K562 (cell line): ENCODE results near the gene SRPK3. TPM values are rescaled to one million over a fixed set of nuclear protein-coding genes. Genes with fewer than 3 reads are reported as not detected.

Source experiments
- ATAC-seq: fragments of 200-7000 bp; cut with Tn5 transposase; 3 replicates; pipeline ENCODE4 v1.9.1; 2020; ENCODE audit warnings: moderate library complexity
- BruUV-seq: library from RNA; stranded (reverse); fragments of 400-500 nt; replicated peaks from 2 replicates; lab custom pipeline; 2021; lab: Mats Ljungman, UMichigan
- CTCF ChIA-PET: fragments of 300-600 bp; formaldehyde crosslinking; extraction: SDS; loops from one replicate; lab custom pipeline; 2021; ENCODE audit warnings: low intra/inter-chr PET ratio; lab: Yijun Ruan, JAX
- POLR2A ChIA-PET: fragments of 300-600, 350-650 bp; sonication (Branson Sonifier 250); formaldehyde crosslinking; extraction: SDS; loops from one replicate; lab custom pipeline; 2021; ENCODE audit warnings: antibody characterized with exemption, inconsistent platforms; lab: Yijun Ruan, JAX
- DNase-seq, 4 experiments: peaks; one replicate each; pipeline versions ENCODE4 v3.0.0 to v3.0.0-alpha.2; 2011 to 2018; ENCODE audit warnings: low spot score in 3 of 4, mixed read lengths in 3 of 4; ENCODE audit errors: extremely low read depth in 1 of 4
- FAIRE-seq: peaks from 2 replicates; lab custom pipeline; 2011; peaks lifted over from hg19 to GRCh38; lab: Jason Lieb, UNC
- H2AFZ ChIP-seq: 2 replicates; pipeline ENCODE4 v1.6.0; 2011; ENCODE audit warnings: low read depth, low read length, control low read depth, inconsistent platforms
- H3K27ac ChIP-seq: fragments of 200-600 bp; 3 replicates; pipeline ENCODE4 v1.8.0; 2011; ENCODE audit warnings: low read depth, mild to moderate bottlenecking, control low read depth, inconsistent platforms, low read length, moderate library complexity, mixed read lengths; ENCODE audit errors: extremely low read depth
- H3K27me3 ChIP-seq, 2 experiments: fragments of 300-600 bp in 1 of 2; 2 replicates in 1 of 2; 3 replicates in 1 of 2; pipeline versions ENCODE4 v1.6.0 to v1.8.0; 2011; ENCODE audit warnings: inconsistent platforms in 2 of 2, low read length in 2 of 2, mild to moderate bottlenecking in 1 of 2, mixed read lengths in 1 of 2, moderate library complexity in 1 of 2; ENCODE audit not compliant: control insufficient read depth in 2 of 2, insufficient read depth in 2 of 2
- H3K36me3 ChIP-seq: fragments of 300-600 bp; 3 replicates; pipeline ENCODE4 v1.8.0; 2011; ENCODE audit warnings: mild to moderate bottlenecking, low read length, inconsistent platforms; ENCODE audit not compliant: control insufficient read depth, insufficient read depth
- H3K4me1 ChIP-seq, 2 experiments: fragments of 200-600 bp in 1 of 2; replicated peaks in 1 of 2; 2 replicates in 1 of 2; 3 replicates in 1 of 2; pipeline versions ENCODE4 v1.5.1 to v1.8.0; 2011; ENCODE audit warnings: inconsistent platforms in 2 of 2, low read length in 2 of 2, mild to moderate bottlenecking in 1 of 2, mixed read lengths in 1 of 2, moderate library complexity in 1 of 2; ENCODE audit not compliant: control insufficient read depth in 2 of 2, insufficient read depth in 2 of 2
- H3K4me2 ChIP-seq: 2 replicates; pipeline ENCODE4 v1.6.1; 2011; ENCODE audit warnings: low read length, control low read depth, inconsistent platforms, mixed read lengths; ENCODE audit not compliant: insufficient read depth
- H3K4me3 ChIP-seq: fragments of 200-600 bp; sonication (generic), shearing (Covaris generic); 2 replicates; pipeline ENCODE4 v1.5.1; 2016; ENCODE audit warnings: control low read depth, inconsistent platforms
- H3K79me2 ChIP-seq: fragments of 200-600 bp; 3 replicates; pipeline ENCODE4 v1.8.0; 2011; ENCODE audit warnings: low read length, inconsistent platforms; ENCODE audit not compliant: control insufficient read depth, insufficient read depth
- H3K9ac ChIP-seq, 2 experiments: 2 replicates each; pipeline versions ENCODE4 v1.6.0 to v1.6.1; 2011; ENCODE audit warnings: low read depth in 2 of 2, low read length in 2 of 2, control low read depth in 1 of 2, inconsistent platforms in 1 of 2, mild to moderate bottlenecking in 1 of 2, mixed read lengths in 1 of 2; ENCODE audit not compliant: insufficient read depth in 1 of 2
- H3K9me1 ChIP-seq: one replicate; pipeline ENCODE4 v1.6.0; 2011; ENCODE audit warnings: inconsistent platforms, mild to moderate bottlenecking, low read length, moderate library complexity; ENCODE audit not compliant: control insufficient read depth, insufficient read depth
- H3K9me3 ChIP-seq: replicated peaks from 2 replicates; pipeline ENCODE4 v1.5.1; 2011; ENCODE audit warnings: low read depth, low read length, inconsistent platforms; ENCODE audit not compliant: control insufficient read depth, insufficient read depth
- H4K20me1 ChIP-seq: replicated peaks from 2 replicates; pipeline ENCODE4 v1.6.1; 2011; ENCODE audit warnings: low read length, inconsistent platforms, mixed read lengths; ENCODE audit not compliant: control insufficient read depth, insufficient read depth
- TCF3 ChIP-seq: sonication (generic); formaldehyde crosslinking; IDR thresholded peaks from 2 replicates; pipeline ENCODE4 v1.4.0; 2020; ENCODE audit warnings: mild to moderate bottlenecking, missing genetic modification reagents
- WGBS: fragments of 100-300 bp; shearing (Covaris generic); methylation state at CpG from one replicate; pipeline ENCODE4 v1.1.6; 2016; ENCODE audit warnings: low coverage, mixed read lengths; ENCODE audit not compliant: insufficient coverage; ENCODE audit errors: missing lambda C conversion rate; 5-methylcytosine and 5-hydroxymethylcytosine counted together
- in situ Hi-C: fragments of 300-500 bp; cut with MboI; formaldehyde crosslinking; loops from 4 replicates; pipeline ENCODE4 v1.15.0; 2018; ENCODE audit warnings: inconsistent platforms, mixed read lengths
- intact Hi-C: fragments of 100-400 bp; cut with micrococcal nuclease; formaldehyde crosslinking; loops from 2 replicates; pipeline ENCODE4 v1.14.2; 2022
- polyA plus RNA-seq, 8 experiments: library from polyadenylated mRNA; depleted of rRNA in 4 of 8; stranded (reverse) in 5 of 8; unstranded in 3 of 8; fragments of >200 nt; fragmentation: Nextera tagmentation in 2 of 8; fragmentation: Illumina TruSeq in 1 of 8; extraction: Ambion mirVana in 2 of 8; extraction: Trizol in 1 of 8; gene quantifications; 2 replicates each; pipeline versions ENCODE4 v1.2.1 to v1.2.3, GENCODE V29; 2011 to 2014; ENCODE audit warnings: inconsistent platforms in 1 of 8, missing spikeins in 1 of 8
- total RNA-seq, 7 experiments: library from RNA; depleted of rRNA in 6 of 7; stranded (reverse); fragments of >200 nt in 6 of 7; fragmentation: Illumina TruSeq in 2 of 7; extraction: Trizol in 2 of 7; gene quantifications; 2 replicates each; pipeline versions ENCODE4 v1.2.1 to v1.2.3, GENCODE V29; 2011 to 2021; ENCODE audit warnings: low replicate concordance in 1 of 7
- TF ChIP-seq, protein P1 (sequence below): fragments of 450-650 bp; IDR thresholded peaks from 2 replicates; pipeline ENCODE4 v1.6.1; 2016; ENCODE audit warnings: low read depth
- TF ChIP-seq, protein P2 (sequence below): fragments of 250-450 bp; sonication (Bioruptor Pico); IDR thresholded peaks from 2 replicates; pipeline ENCODE4 v1.5.0; 2021; ENCODE audit warnings: mild to moderate bottlenecking, moderate library complexity

The SRPK3 gene
- total and polyA plus RNA-seq, 9 of the 15 experiments (the other 6 are each of a cell fraction or from before 2014, with no cell fraction given), result 0.01 to 0.09 (median 0.04) TPM; not detected in 2

DNA sequence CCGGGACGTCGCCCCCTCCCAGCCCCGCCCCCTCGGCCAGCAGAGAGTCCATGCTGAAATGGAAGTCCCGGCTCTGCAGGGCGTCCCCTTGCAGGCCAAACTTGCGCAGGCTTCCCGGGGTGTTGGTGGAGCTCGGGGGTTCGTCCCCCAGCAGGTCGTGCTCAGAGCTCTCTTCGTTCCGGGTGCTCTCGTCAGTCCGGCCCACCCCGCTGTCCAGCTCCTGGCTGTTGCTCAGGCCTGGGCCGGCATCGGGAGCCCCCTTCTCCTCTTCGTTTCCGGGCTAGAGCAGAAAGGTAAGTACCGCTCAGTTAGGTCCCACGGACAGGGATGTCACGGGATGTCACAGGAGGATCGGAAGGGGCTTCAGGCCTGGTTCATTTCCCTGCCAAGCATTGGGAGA, 23.8 kb downstream of the SRPK3 start:
- H3K79me2 ChIP-seq, result no peaks in the 10 kb centered on the region
- H3K27ac ChIP-seq, result no peak overlapping the region
- ChIA-PET POLR2A (interaction anchor here (0.9 kb wide), 1 partner anchor 12 kb away, joined by 3 read pairs; no protein-coding TSS in a partner anchor), CTCF (no interaction called here)
- BruUV-seq, result no TSS peak
- no peaks in the 10 kb centered on the region for H3K9me1 ChIP-seq
- in situ Hi-C loops, result no loop called here
- H3K9me3 ChIP-seq, result no peaks in the 10 kb centered on the region
- H2AFZ ChIP-seq, result no peak overlapping the region
- H3K27me3 ChIP-seq, result peaks cover 0 to 13% of the 10 kb centered on the region in 2 experiments; a peak in 3 of 5 replicates
- H4K20me1 ChIP-seq, result no peaks in the 10 kb centered on the region; the same call in 1 of the 2 replicates
- no peak for FAIRE-seq
- no peak overlapping the region for H3K9ac ChIP-seq
- H3K4me3 ChIP-seq, result no peak overlapping the region
- 42% methylated on average over 8 of the region's 25 CpGs for WGBS
- no peak for TF ChIP-seq TCF3
- no peaks in the 10 kb centered on the region for H3K36me3 ChIP-seq
- intact Hi-C loops, result no loop called here
- ATAC-seq, result no peak
- H3K4me1 ChIP-seq, result peaks cover 0 to 42% of the 10 kb centered on the region in 2 experiments; a peak in 2 of 5 replicates
- H3K4me2 ChIP-seq, result no peak overlapping the region
- DNase-seq, result no peak

- Histone ChIP-seq H3K79me2 (no peaks in the 10 kb centered on the region), H3K4me2 (no peak overlapping the region), H4K20me1 (no peaks in the 10 kb centered on the region; the same call in 1 of the 2 replicates), H2AFZ (no peak overlapping the region), H3K9me3 (no peaks in the 10 kb centered on the region), H3K27me3 (peaks cover 4 to 21% of the 10 kb centered on the region in 2 experiments; a peak in 3 of 5 replicates), H3K4me3 (no peak overlapping the region), H3K9me1 (no peaks in the 10 kb centered on the region), H3K4me1 (peaks cover 0 to 43% of the 10 kb centered on the region in 2 experiments; a peak in 2 of 5 replicates), H3K9ac (no peak overlapping the region), H3K27ac (no peak overlapping the region), H3K36me3 (no peaks in the 10 kb centered on the region)
- FAIRE-seq (no peak), ATAC-seq (no peak), DNase-seq (no peak)
- no TSS peak for BruUV-seq
- POLR2A ChIA-PET, result no interaction called here
- WGBS, result 26% methylated on average over 11 of the region's 13 CpGs
- in situ Hi-C loops, result no loop called here
- intact Hi-C loops, result no loop called here
- CTCF ChIA-PET, result no interaction called here
- TF ChIP-seq, protein P1, sequence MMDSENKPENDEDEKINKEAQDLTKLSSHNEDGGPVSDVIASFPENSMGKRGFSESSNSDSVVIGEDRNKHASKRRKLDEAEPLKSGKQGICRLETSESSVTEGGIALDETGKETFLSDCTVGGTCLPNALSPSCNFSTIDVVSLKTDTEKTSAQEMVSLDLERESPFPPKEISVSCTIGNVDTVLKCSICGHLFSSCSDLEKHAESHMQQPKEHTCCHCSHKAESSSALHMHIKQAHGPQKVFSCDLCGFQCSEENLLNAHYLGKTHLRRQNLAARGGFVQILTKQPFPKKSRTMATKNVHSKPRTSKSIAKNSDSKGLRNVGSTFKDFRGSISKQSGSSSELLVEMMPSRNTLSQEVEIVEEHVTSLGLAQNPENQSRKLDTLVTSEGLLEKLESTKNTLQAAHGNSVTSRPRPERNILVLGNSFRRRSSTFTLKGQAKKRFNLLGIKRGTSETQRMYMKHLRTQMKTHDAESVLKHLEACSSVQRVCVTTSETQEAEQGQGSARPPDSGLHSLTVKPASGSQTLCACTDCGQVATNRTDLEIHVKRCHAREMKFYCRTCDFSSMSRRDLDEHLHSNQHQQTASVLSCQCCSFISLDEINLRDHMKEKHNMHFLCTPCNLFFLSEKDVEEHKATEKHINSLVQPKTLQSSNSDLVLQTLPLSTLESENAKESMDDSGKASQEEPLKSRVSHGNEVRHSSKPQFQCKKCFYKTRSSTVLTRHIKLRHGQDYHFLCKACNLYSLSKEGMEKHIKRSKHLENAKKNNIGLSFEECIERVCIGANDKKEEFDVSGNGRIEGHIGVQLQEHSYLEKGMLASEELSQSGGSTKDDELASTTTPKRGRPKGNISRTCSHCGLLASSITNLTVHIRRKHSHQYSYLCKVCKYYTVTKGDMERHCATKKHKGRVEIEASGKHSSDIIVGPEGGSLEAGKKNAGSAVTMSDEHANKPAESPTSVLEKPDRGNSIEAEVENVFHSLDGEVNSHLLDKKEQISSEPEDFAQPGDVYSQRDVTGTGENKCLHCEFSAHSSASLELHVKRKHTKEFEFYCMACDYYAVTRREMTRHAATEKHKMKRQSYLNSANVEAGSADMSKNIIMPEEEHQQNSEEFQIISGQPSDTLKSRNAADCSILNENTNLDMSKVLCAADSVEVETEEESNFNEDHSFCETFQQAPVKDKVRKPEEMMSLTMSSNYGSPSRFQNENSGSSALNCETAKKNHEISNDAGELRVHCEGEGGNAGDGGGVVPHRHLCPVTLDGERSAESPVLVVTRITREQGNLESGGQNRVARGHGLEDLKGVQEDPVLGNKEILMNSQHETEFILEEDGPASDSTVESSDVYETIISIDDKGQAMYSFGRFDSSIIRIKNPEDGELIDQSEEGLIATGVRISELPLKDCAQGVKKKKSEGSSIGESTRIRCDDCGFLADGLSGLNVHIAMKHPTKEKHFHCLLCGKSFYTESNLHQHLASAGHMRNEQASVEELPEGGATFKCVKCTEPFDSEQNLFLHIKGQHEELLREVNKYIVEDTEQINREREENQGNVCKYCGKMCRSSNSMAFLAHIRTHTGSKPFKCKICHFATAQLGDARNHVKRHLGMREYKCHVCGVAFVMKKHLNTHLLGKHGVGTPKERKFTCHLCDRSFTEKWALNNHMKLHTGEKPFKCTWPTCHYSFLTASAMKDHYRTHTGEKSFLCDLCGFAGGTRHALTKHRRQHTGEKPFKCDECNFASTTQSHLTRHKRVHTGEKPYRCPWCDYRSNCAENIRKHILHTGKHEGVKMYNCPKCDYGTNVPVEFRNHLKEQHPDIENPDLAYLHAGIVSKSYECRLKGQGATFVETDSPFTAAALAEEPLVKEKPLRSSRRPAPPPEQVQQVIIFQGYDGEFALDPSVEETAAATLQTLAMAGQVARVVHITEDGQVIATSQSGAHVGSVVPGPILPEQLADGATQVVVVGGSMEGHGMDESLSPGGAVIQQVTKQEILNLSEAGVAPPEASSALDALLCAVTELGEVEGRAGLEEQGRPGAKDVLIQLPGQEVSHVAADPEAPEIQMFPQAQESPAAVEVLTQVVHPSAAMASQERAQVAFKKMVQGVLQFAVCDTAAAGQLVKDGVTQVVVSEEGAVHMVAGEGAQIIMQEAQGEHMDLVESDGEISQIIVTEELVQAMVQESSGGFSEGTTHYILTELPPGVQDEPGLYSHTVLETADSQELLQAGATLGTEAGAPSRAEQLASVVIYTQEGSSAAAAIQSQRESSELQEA, result no peak
- TF ChIP-seq, protein P2, sequence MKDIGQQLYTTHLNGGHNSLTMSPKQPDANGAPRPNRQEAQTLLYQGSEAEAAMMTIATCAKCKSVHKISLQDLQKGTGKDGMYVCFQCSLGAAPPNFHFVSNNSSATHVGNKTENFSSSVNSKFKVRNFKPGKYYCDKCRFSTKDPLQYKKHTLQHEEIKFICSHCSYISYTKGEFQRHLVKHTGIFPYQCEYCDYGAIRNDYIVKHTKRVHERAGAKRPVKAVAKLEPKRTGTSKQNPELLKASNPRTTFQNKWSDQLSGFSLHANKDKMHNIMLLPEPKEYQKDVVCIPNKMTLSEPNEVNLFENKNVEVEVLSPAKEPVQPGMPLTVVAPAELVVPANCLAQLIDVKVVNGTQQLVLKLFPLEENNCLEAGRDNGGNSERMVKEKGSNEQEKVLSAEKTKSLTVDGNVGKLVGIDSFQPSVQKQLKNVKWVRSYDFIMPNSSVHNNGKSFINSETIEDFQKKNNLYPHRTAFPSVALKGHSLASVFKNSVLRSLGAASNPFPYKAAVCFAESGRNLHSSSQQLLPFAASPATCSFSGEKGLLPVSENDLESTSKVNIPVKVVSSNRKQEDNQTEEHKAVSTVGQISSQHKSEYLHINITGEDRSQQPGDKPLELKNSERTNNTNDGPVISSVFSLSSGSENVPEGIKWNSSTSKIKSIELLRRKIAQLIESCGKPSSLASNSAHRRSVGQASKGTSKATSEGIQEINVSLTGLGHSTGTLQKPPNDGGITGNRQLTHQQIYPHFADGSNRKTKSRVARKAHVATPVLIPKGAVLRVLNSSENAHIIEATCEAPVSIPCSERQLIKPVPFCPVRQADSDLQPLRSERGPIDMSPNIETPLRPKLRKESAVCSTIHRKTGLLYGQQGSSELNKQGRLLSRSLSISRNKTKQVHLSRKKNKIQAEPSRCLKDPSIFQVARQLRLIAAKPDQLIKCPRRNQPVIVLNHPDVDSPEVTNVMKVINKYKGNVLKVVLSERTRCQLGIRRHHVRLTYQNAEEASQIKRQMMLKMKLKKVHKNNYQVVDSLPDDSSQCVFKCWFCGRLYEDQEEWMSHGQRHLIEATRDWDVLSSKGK, result no peak
Observed at GRCh38 chrX:153805436-153805835, 24.6 kb downstream of the SRPK3 start.
